HepG2 (cell line): Measurements from ENCODE around the gene CPNE1.

ENCODE experiments used
- HNF1B ChIP-seq: sonication (generic); formaldehyde crosslinking; IDR thresholded peaks from 2 replicates; pipeline ENCODE4 v1.5.1; 2020; ENCODE audit warnings: mild to moderate bottlenecking, moderate library complexity, missing genetic modification reagents
- NFE2L2 ChIP-seq: fragments of 150-350 bp; IDR thresholded peaks from 2 replicates; pipeline ENCODE4 v1.6.1; 2014; ENCODE audit warnings: low read length
- ZNF124 ChIP-seq: sonication (generic); formaldehyde crosslinking; IDR thresholded peaks from 2 replicates; pipeline ENCODE4 v1.4.0; 2020; ENCODE audit warnings: missing genetic modification reagents
- ZNF589 ChIP-seq: sonication (generic); formaldehyde crosslinking; conservative IDR thresholded peaks from 2 replicates; pipeline ENCODE4 v1.8.0; 2022; ENCODE audit warnings: mild to moderate bottlenecking, moderate library complexity, missing genetic modification reagents

- TF ChIP-seq ZNF589 (no peak), NFE2L2 (no peak), ZNF124 (no peak), HNF1B (CRISPR knock-in tag) (no peak)
Observed at GRCh38 chr20:35611482-35611881, 53.2 kb downstream of the CPNE1 start.
